Measurements from ENCODE around the gene THSD4. TPM values are rescaled to one million over a fixed set of nuclear protein-coding genes. Genes with fewer than 3 reads are reported as not detected.
A peak's percentile ranks its signal among the peaks of the same experiment; 100 is the strongest.

Gene THSD4
- total RNA-seq, 2 experiments from 2014 or later, result not detected

GRCh38 chr15:71290002-71290401 is 174.7 kb downstream of the THSD4 start:
- no peak overlapping the region for H3K27ac Mint-ChIP-seq
- DNase-seq, result no peak
- H3K9me3 Mint-ChIP-seq (ENCODE audit: insufficient read depth), result no peaks in the 10 kb centered on the region
- H3K27me3 Mint-ChIP-seq (ENCODE audit: low read depth), result peaks cover 16% of the 10 kb centered on the region
- ChIA-PET CTCF (no interaction called here), POLR2A (no interaction called here)
- no peak overlapping the region for H3K4me3 Mint-ChIP-seq
- no peak for ATAC-seq
- peaks cover 14% of the 10 kb centered on the region for H3K4me1 Mint-ChIP-seq (ENCODE audit: low read depth)
- H3K36me3 Mint-ChIP-seq (ENCODE audit: low read depth), result no peaks in the 10 kb centered on the region

GRCh38 chr15:71290881-71291635 is 175.8 kb downstream of the THSD4 start:
- ChIA-PET CTCF (no interaction called here), POLR2A (no interaction called here)
- DNase-seq (no peak), ATAC-seq (no peak)
- no peaks in the 10 kb centered on the region for H3K36me3 Mint-ChIP-seq (ENCODE audit: low read depth)
- no peak overlapping the region for H3K4me3 Mint-ChIP-seq
- H3K27me3 Mint-ChIP-seq (ENCODE audit: low read depth), result peaks cover 16% of the 10 kb centered on the region
- H3K4me1 Mint-ChIP-seq (ENCODE audit: low read depth), result peaks cover 14% of the 10 kb centered on the region
- no peak overlapping the region for H3K27ac Mint-ChIP-seq
- no peaks in the 10 kb centered on the region for H3K9me3 Mint-ChIP-seq (ENCODE audit: insufficient read depth)

- Mint-ChIP-seq H3K9me3 (ENCODE audit: insufficient read depth) (no peaks in the 10 kb centered on the region), H3K27ac (no peak overlapping the region), H3K36me3 (ENCODE audit: low read depth) (no peaks in the 10 kb centered on the region), H3K4me1 (ENCODE audit: low read depth) (peaks cover 14% of the 10 kb centered on the region), H3K27me3 (ENCODE audit: low read depth) (peaks cover 11% of the 10 kb centered on the region), H3K4me3 (no peak overlapping the region)
- DNase-seq, result peak; percentile 66
- ChIA-PET CTCF (no interaction called here), POLR2A (no interaction called here)
- peak; percentile 49 for ATAC-seq
Measured at GRCh38 chr15:71291723-71292122, 176.5 kb downstream of the THSD4 start.

- peaks cover 14% of the 10 kb centered on the region for H3K4me1 Mint-ChIP-seq (ENCODE audit: low read depth)
- H3K4me3 Mint-ChIP-seq, result no peak overlapping the region
- no peak for ATAC-seq
- H3K27ac Mint-ChIP-seq, result no peak overlapping the region
- no peaks in the 10 kb centered on the region for H3K9me3 Mint-ChIP-seq (ENCODE audit: insufficient read depth)
- CTCF ChIA-PET, result no interaction called here
- no peak for DNase-seq
- H3K27me3 Mint-ChIP-seq (ENCODE audit: low read depth), result peaks cover 9% of the 10 kb centered on the region
- H3K36me3 Mint-ChIP-seq (ENCODE audit: low read depth), result no peaks in the 10 kb centered on the region
- POLR2A ChIA-PET, result no interaction called here
Measured at GRCh38 chr15:71293723-71294122, 178.5 kb downstream of the THSD4 start.

- no peak overlapping the region for H3K27ac Mint-ChIP-seq
- ChIA-PET POLR2A (interaction anchor here (0.5 kb wide), 1 partner anchor 290 kb away, joined by 3 read pairs; no protein-coding TSS in a partner anchor), CTCF (no interaction called here)
- ATAC-seq, result no peak
- H3K36me3 Mint-ChIP-seq (ENCODE audit: low read depth), result no peaks in the 10 kb centered on the region
- no peaks in the 10 kb centered on the region for H3K9me3 Mint-ChIP-seq (ENCODE audit: insufficient read depth)
- DNase-seq, result no peak
- peaks cover 14% of the 10 kb centered on the region for H3K4me1 Mint-ChIP-seq (ENCODE audit: low read depth)
- H3K4me3 Mint-ChIP-seq, result no peak overlapping the region
- peaks cover 9% of the 10 kb centered on the region for H3K27me3 Mint-ChIP-seq (ENCODE audit: low read depth)
Measured at GRCh38 chr15:71294251-71294910, 179.1 kb downstream of the THSD4 start.

GRCh38 chr15:71294911-71295602 is 179.8 kb downstream of the THSD4 start:
- no peak for DNase-seq
- no peaks in the 10 kb centered on the region for H3K9me3 Mint-ChIP-seq (ENCODE audit: insufficient read depth)
- ChIA-PET CTCF (no interaction called here), POLR2A (no interaction called here)
- H3K27ac Mint-ChIP-seq, result no peak overlapping the region
- H3K4me1 Mint-ChIP-seq (ENCODE audit: low read depth), result peaks cover 14% of the 10 kb centered on the region
- no peak overlapping the region for H3K4me3 Mint-ChIP-seq
- no peaks in the 10 kb centered on the region for H3K36me3 Mint-ChIP-seq (ENCODE audit: low read depth)
- ATAC-seq, result no peak
- H3K27me3 Mint-ChIP-seq (ENCODE audit: low read depth), result peaks cover 9% of the 10 kb centered on the region

- no peaks in the 10 kb centered on the region for H3K9me3 Mint-ChIP-seq (ENCODE audit: insufficient read depth)
- ATAC-seq (no peak), DNase-seq (no peak)
- no peak overlapping the region for H3K27ac Mint-ChIP-seq
- no peak overlapping the region for H3K4me3 Mint-ChIP-seq
- H3K4me1 Mint-ChIP-seq (ENCODE audit: low read depth), result peaks cover 14% of the 10 kb centered on the region
- POLR2A ChIA-PET, result no interaction called here
- no peaks in the 10 kb centered on the region for H3K36me3 Mint-ChIP-seq (ENCODE audit: low read depth)
- CTCF ChIA-PET, result no interaction called here
- H3K27me3 Mint-ChIP-seq (ENCODE audit: low read depth), result peaks cover 7% of the 10 kb centered on the region
Measured at GRCh38 chr15:71295603-71296314, 180.5 kb downstream of the THSD4 start.

- Mint-ChIP-seq H3K27me3 (ENCODE audit: low read depth) (peaks cover 5% of the 10 kb centered on the region), H3K36me3 (ENCODE audit: low read depth) (no peaks in the 10 kb centered on the region), H3K27ac (no peak overlapping the region), H3K9me3 (ENCODE audit: insufficient read depth) (no peaks in the 10 kb centered on the region), H3K4me1 (ENCODE audit: low read depth) (peaks cover 11% of the 10 kb centered on the region), H3K4me3 (no peak overlapping the region)
- ChIA-PET POLR2A (no interaction called here), CTCF (no interaction called here)
- no peak for ATAC-seq
- DNase-seq, result no peak
Measured at GRCh38 chr15:71296315-71296679, 181.0 kb downstream of the THSD4 start.

GRCh38 chr15:71301958-71302621 is 186.8 kb downstream of the THSD4 start:
- H3K4me1 Mint-ChIP-seq (ENCODE audit: low read depth), result no peaks in the 10 kb centered on the region
- POLR2A ChIA-PET, result no interaction called here
- no peaks in the 10 kb centered on the region for H3K36me3 Mint-ChIP-seq (ENCODE audit: low read depth)
- no peaks in the 10 kb centered on the region for H3K27me3 Mint-ChIP-seq (ENCODE audit: low read depth)
- H3K4me3 Mint-ChIP-seq, result no peak overlapping the region
- no peaks in the 10 kb centered on the region for H3K9me3 Mint-ChIP-seq (ENCODE audit: insufficient read depth)
- H3K27ac Mint-ChIP-seq, result no peak overlapping the region
- CTCF ChIA-PET, result no interaction called here
- no peak for DNase-seq
- ATAC-seq, result no peak

GRCh38 chr15:71302861-71303410 is 187.7 kb downstream of the THSD4 start:
- Mint-ChIP-seq H3K4me1 (ENCODE audit: low read depth) (no peaks in the 10 kb centered on the region), H3K27me3 (ENCODE audit: low read depth) (no peaks in the 10 kb centered on the region), H3K36me3 (ENCODE audit: low read depth) (no peaks in the 10 kb centered on the region), H3K4me3 (no peak overlapping the region), H3K9me3 (ENCODE audit: insufficient read depth) (no peaks in the 10 kb centered on the region), H3K27ac (no peak overlapping the region)
- no peak for DNase-seq
- no peak for ATAC-seq
- ChIA-PET POLR2A (no interaction called here), CTCF (no interaction called here)

- no peaks in the 10 kb centered on the region for H3K4me1 Mint-ChIP-seq (ENCODE audit: low read depth)
- DNase-seq (no peak), ATAC-seq (no peak)
- no peaks in the 10 kb centered on the region for H3K27me3 Mint-ChIP-seq (ENCODE audit: low read depth)
- H3K9me3 Mint-ChIP-seq (ENCODE audit: insufficient read depth), result no peaks in the 10 kb centered on the region
- H3K4me3 Mint-ChIP-seq, result no peak overlapping the region
- CTCF ChIA-PET, result no interaction called here
- H3K27ac Mint-ChIP-seq, result no peak overlapping the region
- POLR2A ChIA-PET, result no interaction called here
- no peaks in the 10 kb centered on the region for H3K36me3 Mint-ChIP-seq (ENCODE audit: low read depth)
Measured at GRCh38 chr15:71303977-71304376, 188.7 kb downstream of the THSD4 start.

All from activated CD8-positive, alpha-beta T cell treated with anti-CD3 and anti-CD28 coated beads, Interleukin-2, amount 10 ng/mL, durations not matched to agents 7 days and 5 days (primary cell).